ENCODE measurements around the gene HHATL. TPM values are rescaled to one million over a fixed set of nuclear protein-coding genes. Genes with fewer than 3 reads are reported as not detected.

The HHATL gene
- total RNA-seq, 1 donor from 2014 or later, result 23.0 TPM

- no peaks in the 10 kb centered on the region for H3K9me3 ChIP-seq (ENCODE audit: control insufficient read depth in 3 of 3, low read length in 3 of 3)
- H3K4me1 ChIP-seq (ENCODE audit: control insufficient read depth in 3 of 3, insufficient read depth in 3 of 3, low read length in 3 of 3), result peaks cover 30 to 46% (median 40%) of the 10 kb centered on the region in 3 donors
- H3K4me3 ChIP-seq (ENCODE audit: low read length in 3 of 3), result no peak overlapping the region
- no peaks in the 10 kb centered on the region for H3K27me3 ChIP-seq (ENCODE audit: control insufficient read depth in 3 of 3, insufficient read depth in 3 of 3, low read length in 3 of 3)
- peak overlapping the region; percentile 84 for H3K27ac ChIP-seq (ENCODE audit: low read depth, low read length)
- peak overlapping the region in 2 of 3 donors; percentile 46 to 62 for H3K9ac ChIP-seq (ENCODE audit: low read depth in 1 of 3, low read length in 3 of 3)
- peaks cover 0 to 4% (median 0%) of the 10 kb centered on the region in 3 donors for H3K36me3 ChIP-seq (ENCODE audit: control insufficient read depth in 3 of 3, insufficient read depth in 3 of 3, low read length in 3 of 3)
These were observed 35.5 kb downstream of the HHATL start for GRCh38 chr3:42667096-42667522.

GRCh38 chr3:42666577-42666998 is 36.0 kb downstream of the HHATL start:
- peak overlapping the region; percentile 40 to 62 (median 46) for H3K9ac ChIP-seq (ENCODE audit: low read depth in 1 of 3, low read length in 3 of 3)
- peaks cover 0 to 4% (median 0%) of the 10 kb centered on the region in 3 donors for H3K36me3 ChIP-seq (ENCODE audit: control insufficient read depth in 3 of 3, insufficient read depth in 3 of 3, low read length in 3 of 3)
- H3K4me3 ChIP-seq (ENCODE audit: low read length in 3 of 3), result peak overlapping the region in 1 of 3 donors; percentile 35
- H3K9me3 ChIP-seq (ENCODE audit: control insufficient read depth in 3 of 3, low read length in 3 of 3), result no peaks in the 10 kb centered on the region
- no peaks in the 10 kb centered on the region for H3K27me3 ChIP-seq (ENCODE audit: control insufficient read depth in 3 of 3, insufficient read depth in 3 of 3, low read length in 3 of 3)
- H3K4me1 ChIP-seq (ENCODE audit: control insufficient read depth in 3 of 3, insufficient read depth in 3 of 3, low read length in 3 of 3), result peaks cover 31 to 51% (median 44%) of the 10 kb centered on the region in 3 donors
- H3K27ac ChIP-seq (ENCODE audit: low read depth, low read length), result peak overlapping the region; percentile 84

DNA sequence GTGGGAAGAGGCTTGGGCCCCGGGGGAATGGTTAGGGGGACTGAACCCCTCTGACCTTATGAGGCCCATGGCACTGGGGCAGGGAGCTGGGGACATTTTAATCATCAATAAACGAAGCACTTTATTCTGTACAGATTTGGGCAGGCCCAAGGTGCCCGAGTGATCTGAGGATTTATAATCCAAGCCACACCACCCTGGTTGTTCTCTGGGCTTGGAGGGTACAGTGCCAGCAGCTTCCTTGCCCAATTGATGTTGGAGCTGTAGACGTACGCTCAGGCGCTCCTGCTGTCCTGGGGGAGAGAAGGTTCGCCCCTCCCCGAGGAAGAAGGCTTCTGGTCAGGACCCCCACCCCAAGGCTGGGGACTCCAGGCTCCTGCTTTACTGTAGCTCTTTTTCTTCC is 36.6 kb downstream of the HHATL start:
- Histone ChIP-seq H3K27me3 (ENCODE audit: control insufficient read depth in 3 of 3, insufficient read depth in 3 of 3, low read length in 3 of 3) (no peaks in the 10 kb centered on the region), H3K9ac (ENCODE audit: low read depth in 1 of 3, low read length in 3 of 3) (peak overlapping the region in 2 of 3 donors; percentile 40 to 62), H3K36me3 (ENCODE audit: control insufficient read depth in 3 of 3, insufficient read depth in 3 of 3, low read length in 3 of 3) (peaks cover 0 to 6% (median 3%) of the 10 kb centered on the region in 3 donors), H3K4me3 (ENCODE audit: low read length in 3 of 3) (peak overlapping the region in 1 of 3 donors; percentile 6), H3K27ac (ENCODE audit: low read depth, low read length) (peak overlapping the region; percentile 84), H3K9me3 (ENCODE audit: control insufficient read depth in 3 of 3, low read length in 3 of 3) (no peaks in the 10 kb centered on the region), H3K4me1 (ENCODE audit: control insufficient read depth in 3 of 3, insufficient read depth in 3 of 3, low read length in 3 of 3) (peaks cover 35 to 56% (median 46%) of the 10 kb centered on the region in 3 donors)

GRCh38 chr3:42665050-42665878 is 37.3 kb downstream of the HHATL start:
- Histone ChIP-seq H3K9me3 (ENCODE audit: control insufficient read depth in 3 of 3, low read length in 3 of 3) (no peaks in the 10 kb centered on the region), H3K36me3 (ENCODE audit: control insufficient read depth in 3 of 3, insufficient read depth in 3 of 3, low read length in 3 of 3) (peaks cover under 1 to 8% (median 3%) of the 10 kb centered on the region in 3 donors), H3K27me3 (ENCODE audit: control insufficient read depth in 3 of 3, insufficient read depth in 3 of 3, low read length in 3 of 3) (no peaks in the 10 kb centered on the region), H3K27ac (ENCODE audit: low read depth, low read length) (peak overlapping the region; percentile 84), H3K9ac (ENCODE audit: low read depth in 1 of 3, low read length in 3 of 3) (peak overlapping the region in 1 of 3 donors; percentile 62), H3K4me1 (ENCODE audit: control insufficient read depth in 3 of 3, insufficient read depth in 3 of 3, low read length in 3 of 3) (peaks cover 40 to 64% (median 53%) of the 10 kb centered on the region in 3 donors), H3K4me3 (ENCODE audit: low read length in 3 of 3) (no peak overlapping the region)

DNA sequence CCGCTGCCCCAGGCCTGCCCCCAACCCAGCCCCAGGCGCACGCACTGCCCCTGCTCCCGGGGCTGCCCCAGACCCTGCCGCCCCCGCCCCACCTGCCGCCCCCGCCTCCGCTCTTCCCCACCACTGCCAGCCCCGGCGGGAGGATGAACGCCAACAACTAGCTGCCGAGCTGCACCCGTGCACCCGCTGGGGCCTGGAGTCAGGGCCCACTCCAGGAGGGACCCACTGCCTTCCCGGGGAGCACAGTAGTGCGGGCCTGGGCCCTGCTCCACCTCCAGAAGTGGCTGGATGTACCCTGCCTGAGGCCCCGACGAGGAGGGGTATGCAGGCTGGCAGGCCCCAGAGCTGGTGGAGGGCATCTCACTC is 38.2 kb downstream of the HHATL start:
- Histone ChIP-seq H3K36me3 (ENCODE audit: control insufficient read depth in 3 of 3, insufficient read depth in 3 of 3, low read length in 3 of 3) (peaks cover 6 to 16% (median 9%) of the 10 kb centered on the region in 3 donors), H3K9me3 (ENCODE audit: control insufficient read depth in 3 of 3, low read length in 3 of 3) (no peaks in the 10 kb centered on the region), H3K4me3 (ENCODE audit: low read length in 3 of 3) (no peak overlapping the region), H3K27ac (ENCODE audit: low read depth, low read length) (no peak overlapping the region), H3K9ac (ENCODE audit: low read depth in 1 of 3, low read length in 3 of 3) (no peak overlapping the region), H3K27me3 (ENCODE audit: control insufficient read depth in 3 of 3, insufficient read depth in 3 of 3, low read length in 3 of 3) (no peaks in the 10 kb centered on the region), H3K4me1 (ENCODE audit: control insufficient read depth in 3 of 3, insufficient read depth in 3 of 3, low read length in 3 of 3) (peaks cover 47 to 72% (median 61%) of the 10 kb centered on the region in 3 donors)

GRCh38 chr3:42663581-42664437 is 38.8 kb downstream of the HHATL start:
- H3K36me3 ChIP-seq (ENCODE audit: control insufficient read depth in 3 of 3, insufficient read depth in 3 of 3, low read length in 3 of 3), result peaks cover 8 to 18% (median 9%) of the 10 kb centered on the region in 3 donors
- H3K27ac ChIP-seq (ENCODE audit: low read depth, low read length), result no peak overlapping the region
- no peaks in the 10 kb centered on the region for H3K9me3 ChIP-seq (ENCODE audit: control insufficient read depth in 3 of 3, low read length in 3 of 3)
- H3K4me1 ChIP-seq (ENCODE audit: control insufficient read depth in 3 of 3, insufficient read depth in 3 of 3, low read length in 3 of 3), result peaks cover 47 to 74% (median 62%) of the 10 kb centered on the region in 3 donors
- H3K9ac ChIP-seq (ENCODE audit: low read depth in 1 of 3, low read length in 3 of 3), result no peak overlapping the region
- H3K4me3 ChIP-seq (ENCODE audit: low read length in 3 of 3), result no peak overlapping the region
- H3K27me3 ChIP-seq (ENCODE audit: control insufficient read depth in 3 of 3, insufficient read depth in 3 of 3, low read length in 3 of 3), result no peaks in the 10 kb centered on the region

- Histone ChIP-seq H3K9me3 (ENCODE audit: control insufficient read depth in 3 of 3, low read length in 3 of 3) (no peaks in the 10 kb centered on the region), H3K4me3 (ENCODE audit: low read length in 3 of 3) (no peak overlapping the region), H3K36me3 (ENCODE audit: control insufficient read depth in 3 of 3, insufficient read depth in 3 of 3, low read length in 3 of 3) (peaks cover 12 to 23% (median 15%) of the 10 kb centered on the region in 3 donors), H3K9ac (ENCODE audit: low read depth in 1 of 3, low read length in 3 of 3) (no peak overlapping the region), H3K27me3 (ENCODE audit: control insufficient read depth in 3 of 3, insufficient read depth in 3 of 3, low read length in 3 of 3) (no peaks in the 10 kb centered on the region), H3K4me1 (ENCODE audit: control insufficient read depth in 3 of 3, insufficient read depth in 3 of 3, low read length in 3 of 3) (peaks cover 39 to 74% (median 62%) of the 10 kb centered on the region in 3 donors), H3K27ac (ENCODE audit: low read depth, low read length) (no peak overlapping the region)
These were observed 39.6 kb downstream of the HHATL start for GRCh38 chr3:42662813-42663535.

- H3K4me3 ChIP-seq (ENCODE audit: low read length in 3 of 3), result no peak overlapping the region
These were observed 40.4 kb downstream of the HHATL start for GRCh38 chr3:42662037-42662812.

DNA sequence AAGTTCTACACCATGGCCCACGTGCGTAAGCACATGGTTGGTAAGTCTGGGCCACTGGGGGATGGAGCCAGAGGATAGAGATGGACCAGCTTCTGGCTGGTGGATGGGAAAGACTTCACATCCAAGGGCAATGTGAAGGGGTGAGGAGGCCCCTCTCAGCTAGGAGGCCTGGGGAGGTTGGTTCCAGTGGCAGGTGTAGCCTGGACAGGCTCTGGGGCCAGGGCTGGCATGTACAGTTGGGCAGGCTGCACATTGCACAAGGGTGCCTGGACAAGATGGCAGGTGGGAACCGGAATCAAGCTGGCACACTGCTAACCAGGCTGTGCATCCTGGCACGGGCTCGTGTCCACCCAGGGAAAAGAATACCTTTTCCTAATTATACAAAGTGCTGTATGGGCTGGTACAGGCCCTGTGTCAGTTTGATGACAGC is 41.0 kb downstream of the HHATL start:
- Histone ChIP-seq H3K4me1 (ENCODE audit: control insufficient read depth in 3 of 3, insufficient read depth in 3 of 3, low read length in 3 of 3) (peaks cover 25 to 74% (median 57%) of the 10 kb centered on the region in 3 donors), H3K27me3 (ENCODE audit: control insufficient read depth in 3 of 3, insufficient read depth in 3 of 3, low read length in 3 of 3) (no peaks in the 10 kb centered on the region), H3K36me3 (ENCODE audit: control insufficient read depth in 3 of 3, insufficient read depth in 3 of 3, low read length in 3 of 3) (peaks cover 15 to 23% (median 16%) of the 10 kb centered on the region in 3 donors), H3K27ac (ENCODE audit: low read depth, low read length) (no peak overlapping the region), H3K9ac (ENCODE audit: low read depth in 1 of 3, low read length in 3 of 3) (peak overlapping the region in 1 of 3 donors; percentile 40), H3K9me3 (ENCODE audit: control insufficient read depth in 3 of 3, low read length in 3 of 3) (no peaks in the 10 kb centered on the region), H3K4me3 (ENCODE audit: low read length in 3 of 3) (no peak overlapping the region)

More at GRCh38 chr3:42662037-42662812, 40.4 kb downstream of the HHATL start:
- Histone ChIP-seq H3K9ac (ENCODE audit: low read depth in 1 of 3, low read length in 3 of 3) (peak overlapping the region in 1 of 3 donors; percentile 40), H3K9me3 (ENCODE audit: control insufficient read depth in 3 of 3, low read length in 3 of 3) (no peaks in the 10 kb centered on the region), H3K36me3 (ENCODE audit: control insufficient read depth in 3 of 3, insufficient read depth in 3 of 3, low read length in 3 of 3) (peaks cover 12 to 23% (median 15%) of the 10 kb centered on the region in 3 donors), H3K27me3 (ENCODE audit: control insufficient read depth in 3 of 3, insufficient read depth in 3 of 3, low read length in 3 of 3) (no peaks in the 10 kb centered on the region), H3K27ac (ENCODE audit: low read depth, low read length) (no peak overlapping the region), H3K4me1 (ENCODE audit: control insufficient read depth in 3 of 3, insufficient read depth in 3 of 3, low read length in 3 of 3) (peaks cover 31 to 74% (median 59%) of the 10 kb centered on the region in 3 donors)

Measured in skeletal muscle tissue (tissue), 4 donors.